Skeletal muscle tissue (tissue), 4 donors: Measurements from ENCODE around the gene ABCD3. TPM values are rescaled to one million over a fixed set of nuclear protein-coding genes. Genes with fewer than 3 reads are reported as not detected.
"Not testable (repeated sequence)": the region's sequence is repeated elsewhere in the genome, so short reads cannot be mapped to it uniquely, and the experiment has no call there.

ENCODE experiments used
- H3K27ac ChIP-seq: one replicate; pipeline ENCODE4 v1.7.0; 2013; ENCODE audit warnings: mild to moderate bottlenecking, low read depth, low read length, inconsistent platforms
- H3K27me3 ChIP-seq, 3 donors: one replicate each; pipeline ENCODE4 v1.7.0; 2013; ENCODE audit warnings: low read length in 3 of 3; ENCODE audit not compliant: control insufficient read depth in 3 of 3, insufficient read depth in 3 of 3
- H3K36me3 ChIP-seq, 3 donors: one replicate each; pipeline ENCODE4 v1.7.0; 2013; ENCODE audit warnings: low read length in 3 of 3; ENCODE audit not compliant: control insufficient read depth in 3 of 3, insufficient read depth in 3 of 3
- H3K4me1 ChIP-seq, 3 donors: one replicate each; pipeline ENCODE4 v1.7.0; 2013; ENCODE audit warnings: low read length in 3 of 3, mild to moderate bottlenecking in 3 of 3; ENCODE audit not compliant: control insufficient read depth in 3 of 3, insufficient read depth in 3 of 3
- H3K4me3 ChIP-seq, 3 donors: one replicate each; pipeline ENCODE4 v1.7.0; 2013; ENCODE audit warnings: low read length in 3 of 3
- H3K9ac ChIP-seq, 3 donors: one replicate each; pipeline ENCODE4 v1.7.0; 2013; ENCODE audit warnings: low read length in 3 of 3, mild to moderate bottlenecking in 3 of 3, moderate library complexity in 2 of 3, low read depth in 1 of 3
- H3K9me3 ChIP-seq, 3 donors: one replicate each; pipeline ENCODE4 v1.7.0; 2013; ENCODE audit warnings: low read length in 3 of 3; ENCODE audit not compliant: control insufficient read depth in 3 of 3
- total RNA-seq: library from RNA; depleted of rRNA; stranded (reverse); fragments of >200 nt; gene quantifications from one replicate; pipeline ENCODE4 v1.2.3, GENCODE V29; 2014
- donor health status: Osteomylitis.

ABCD3 gene
- total RNA-seq, 1 donor from 2014 or later: 31.8 TPM

DNA sequence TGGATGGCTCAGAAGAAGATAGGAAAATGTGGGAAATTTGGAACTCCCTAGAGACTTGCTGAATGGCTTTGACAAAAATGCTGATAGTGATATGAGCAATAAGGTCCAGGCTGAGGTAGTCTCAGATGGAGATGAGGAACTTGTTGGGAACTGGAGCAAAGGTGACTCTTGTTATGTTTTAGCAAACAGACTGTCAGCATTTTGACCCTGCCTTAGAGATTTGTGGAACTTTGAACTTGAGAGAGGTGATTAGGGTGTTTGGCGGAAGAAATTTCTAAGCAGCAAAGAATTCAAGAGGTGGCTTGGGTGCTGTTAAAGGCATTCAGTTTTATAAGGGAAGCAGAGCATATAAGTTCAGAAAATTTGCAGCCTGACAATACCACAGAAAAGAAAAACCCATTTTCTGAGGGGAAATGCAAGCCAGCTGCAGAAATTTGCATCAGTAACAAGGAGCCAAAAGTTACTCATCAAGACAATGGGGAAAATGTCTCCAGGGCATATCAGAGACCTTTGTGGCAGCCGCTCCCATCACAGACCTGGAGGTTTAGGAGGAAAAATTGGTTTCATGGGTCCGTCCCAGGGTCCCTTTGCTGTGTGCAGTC, 10.8 kb downstream of the ABCD3 start:
- not testable (repeated sequence) for H3K27me3 ChIP-seq, H3K4me3 ChIP-seq, H3K9ac ChIP-seq, H3K4me1 ChIP-seq, H3K9me3 ChIP-seq, H3K27ac ChIP-seq, H3K36me3 ChIP-seq

DNA sequence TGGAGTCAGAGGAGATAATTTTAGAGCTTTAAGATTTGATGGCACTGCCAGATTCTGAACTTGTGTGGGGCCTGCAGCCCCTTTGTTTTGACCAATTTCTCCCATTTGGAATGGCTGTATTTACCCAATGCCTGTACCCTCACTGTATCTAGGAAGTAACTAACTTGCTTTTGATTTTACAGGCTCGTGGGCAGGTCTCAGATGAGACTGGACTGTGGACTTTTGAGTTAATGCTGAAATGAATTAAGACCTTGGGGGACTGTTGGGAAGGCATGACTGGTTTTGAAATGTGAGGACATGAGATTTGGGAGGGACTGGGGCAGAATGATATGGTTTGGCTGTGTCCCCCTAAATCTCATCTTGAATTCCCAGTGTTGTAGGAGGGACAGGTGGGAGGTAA, 11.9 kb downstream of the ABCD3 start:
- H3K9ac ChIP-seq, H3K27me3 ChIP-seq, H3K4me1 ChIP-seq, H3K27ac ChIP-seq, H3K36me3 ChIP-seq, H3K4me3 ChIP-seq, H3K9me3 ChIP-seq: not testable (repeated sequence)

DNA sequence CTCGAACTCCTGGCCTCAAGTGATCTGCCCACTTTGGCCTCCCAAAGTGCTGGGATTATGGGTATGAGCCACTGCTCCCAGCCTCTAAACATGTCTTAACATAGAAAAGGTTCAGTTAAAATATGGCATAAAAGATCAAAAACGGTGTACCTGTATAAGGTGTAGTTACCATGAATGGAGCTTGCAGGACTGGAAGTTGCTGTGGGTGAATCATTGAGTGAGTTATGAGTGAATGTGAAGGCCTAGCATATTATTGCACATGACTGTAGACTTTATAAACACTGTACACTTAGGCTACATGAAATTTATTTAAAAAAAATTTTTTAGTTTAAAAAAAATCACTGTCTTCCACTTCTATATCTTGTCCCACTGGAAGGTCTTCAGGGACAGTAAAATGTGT, 15.7 kb downstream of the ABCD3 start:
- H3K9me3 ChIP-seq: no peaks in the 10 kb centered on the region
- no peak overlapping the region for H3K4me3 ChIP-seq
- H3K27ac ChIP-seq: no peak overlapping the region
- no peak overlapping the region for H3K9ac ChIP-seq
- no peaks in the 10 kb centered on the region for H3K27me3 ChIP-seq
- peaks cover 0 to 2% (median 2%) of the 10 kb centered on the region in 3 donors for H3K4me1 ChIP-seq
- H3K36me3 ChIP-seq: no peaks in the 10 kb centered on the region

DNA sequence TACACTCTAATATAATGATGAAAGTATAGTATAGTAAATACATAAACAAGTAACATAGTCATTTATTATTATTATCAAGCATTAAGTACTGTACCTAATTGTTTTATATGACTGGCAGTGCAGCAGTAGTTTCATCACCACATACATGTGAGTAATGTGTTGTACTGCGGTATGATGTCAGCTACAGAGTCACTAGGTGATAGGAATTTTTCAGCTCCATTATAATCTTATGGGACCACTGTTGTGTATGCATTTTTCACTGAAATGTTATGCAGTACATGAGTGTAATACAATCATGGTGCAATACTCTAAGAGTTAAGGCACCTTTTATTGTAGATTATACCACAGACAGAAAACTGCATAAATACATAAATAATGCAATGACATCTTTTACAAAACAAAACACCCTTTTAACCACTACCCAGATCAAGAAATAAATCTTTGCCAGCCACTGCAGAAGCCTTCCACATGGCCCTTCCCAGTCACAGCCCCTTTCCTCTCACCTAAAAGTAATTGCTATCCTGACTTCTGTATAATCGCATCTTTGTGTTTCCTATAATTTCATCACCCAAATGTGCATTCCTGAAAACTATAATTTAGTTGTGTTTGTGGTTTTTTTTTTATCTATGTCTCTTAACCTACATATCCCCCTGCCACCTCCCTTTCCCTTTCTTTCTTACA, 16.3 kb downstream of the ABCD3 start:
- Histone ChIP-seq H3K4me3 (no peak overlapping the region), H3K27ac (no peak overlapping the region), H3K4me1 (peaks cover 0 to 2% (median 2%) of the 10 kb centered on the region in 3 donors), H3K27me3 (no peaks in the 10 kb centered on the region), H3K9ac (no peak overlapping the region), H3K36me3 (no peaks in the 10 kb centered on the region), H3K9me3 (no peaks in the 10 kb centered on the region)

DNA sequence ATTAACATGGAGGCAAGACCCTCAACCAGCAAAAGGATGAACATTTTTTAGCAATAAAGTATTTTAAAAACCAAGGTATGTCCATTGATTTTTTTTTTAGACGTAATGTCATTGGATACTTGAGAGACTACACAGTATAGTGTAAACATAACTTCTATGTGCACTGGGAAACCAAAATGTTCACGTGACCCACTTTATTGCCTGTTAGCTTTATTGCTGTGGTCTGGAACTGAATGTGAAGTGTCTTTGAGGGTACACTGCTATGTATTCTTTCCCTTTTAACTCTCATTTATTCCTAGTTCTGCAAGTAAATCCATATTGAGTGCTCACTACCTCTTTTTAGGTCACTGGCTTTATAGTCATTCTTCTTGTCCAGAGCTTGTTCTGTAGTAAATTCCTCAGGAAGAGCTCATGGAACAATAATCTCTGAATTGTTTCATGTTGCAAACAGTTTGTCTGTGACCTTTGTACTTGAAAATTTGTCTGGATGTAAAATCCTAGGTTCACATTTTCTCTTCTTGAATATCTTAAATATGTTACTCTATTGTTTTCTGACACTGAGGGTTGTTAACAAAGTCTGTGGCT, 20.6 kb downstream of the ABCD3 start:
- H3K36me3 ChIP-seq: no peaks in the 10 kb centered on the region
- no peaks in the 10 kb centered on the region for H3K9me3 ChIP-seq
- no peak overlapping the region for H3K27ac ChIP-seq
- H3K4me3 ChIP-seq: no peak overlapping the region
- no peak overlapping the region for H3K9ac ChIP-seq
- H3K4me1 ChIP-seq: peaks cover 0 to 2% (median 0%) of the 10 kb centered on the region in 3 donors
- H3K27me3 ChIP-seq: no peaks in the 10 kb centered on the region

DNA sequence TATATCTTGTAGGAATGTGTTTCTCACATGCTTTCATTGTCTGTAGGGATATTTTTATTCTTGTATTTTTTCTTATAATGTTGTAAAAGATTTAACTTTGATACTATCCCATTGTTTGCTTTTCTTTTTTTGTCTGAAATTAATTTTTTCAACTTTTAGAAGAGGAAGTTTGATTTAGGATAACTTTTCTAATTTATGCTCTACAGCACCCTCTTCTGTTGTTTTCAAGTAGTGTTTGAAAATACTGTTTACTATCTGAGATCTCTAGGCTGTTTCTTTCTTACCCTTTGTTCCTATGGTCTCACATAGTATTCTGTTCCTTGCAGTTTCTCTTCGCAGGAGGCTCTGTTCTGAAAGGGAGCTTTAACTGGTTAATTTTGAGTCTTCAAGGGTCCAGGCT, 21.9 kb downstream of the ABCD3 start:
- Histone ChIP-seq H3K9ac (no peak overlapping the region), H3K27me3 (no peaks in the 10 kb centered on the region)

DNA sequence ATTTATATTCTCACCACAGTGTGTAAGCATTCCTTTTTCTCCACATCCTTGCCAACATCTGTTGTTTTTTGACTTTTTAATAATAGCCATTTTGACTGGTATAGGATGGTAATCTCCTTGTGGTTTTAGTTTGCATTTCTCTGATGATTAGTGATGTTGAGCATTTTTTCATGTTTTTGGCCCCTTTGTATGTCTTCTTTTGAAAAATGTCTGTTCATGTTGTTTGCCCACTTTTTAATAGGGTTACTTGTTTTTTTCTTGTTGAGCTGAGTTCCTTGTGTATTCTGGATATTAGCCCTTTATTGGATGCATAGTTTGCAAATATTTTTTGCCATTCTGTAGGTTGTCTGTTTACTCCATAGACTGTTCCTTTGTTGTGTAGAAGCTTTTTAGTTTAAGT, 24.9 kb downstream of the ABCD3 start:
- not testable (repeated sequence) for H3K27ac ChIP-seq, H3K4me3 ChIP-seq, H3K27me3 ChIP-seq, H3K9me3 ChIP-seq, H3K36me3 ChIP-seq, H3K4me1 ChIP-seq, H3K9ac ChIP-seq

More for the DNA sequence above, 21.9 kb downstream of the ABCD3 start:
- Histone ChIP-seq H3K9me3 (peaks cover 0 to under 1% (median 0%) of the 10 kb centered on the region in 3 donors), H3K27ac (no peak overlapping the region), H3K4me1 (peaks cover 0 to 2% (median 0%) of the 10 kb centered on the region in 3 donors), H3K4me3 (no peak overlapping the region), H3K36me3 (no peaks in the 10 kb centered on the region)

DNA sequence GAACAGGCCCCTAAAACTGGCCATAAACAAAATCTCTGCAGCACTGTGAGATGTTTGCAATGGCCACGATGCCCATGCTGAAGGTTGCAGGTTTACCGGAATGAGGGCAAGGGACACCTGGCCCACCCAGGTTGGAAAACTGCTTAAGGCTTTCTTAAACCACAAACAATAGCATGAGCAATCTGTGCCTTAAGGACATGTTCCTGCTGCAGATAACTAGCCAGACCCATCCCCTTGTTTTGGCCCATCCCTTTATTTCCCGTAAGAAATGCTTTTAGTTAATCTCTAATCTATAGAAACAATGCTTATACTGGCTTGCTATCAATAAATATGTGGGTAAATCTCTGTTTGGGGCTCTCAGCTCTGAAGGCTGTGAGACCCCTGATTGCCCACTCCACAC, 26.6 kb downstream of the ABCD3 start:
- H3K4me3 ChIP-seq, H3K4me1 ChIP-seq, H3K27ac ChIP-seq, H3K9ac ChIP-seq, H3K27me3 ChIP-seq, H3K9me3 ChIP-seq: not testable (repeated sequence)
- H3K36me3 ChIP-seq: peaks cover 0 to 12% (median 9%) of the 10 kb centered on the region in 3 donors

DNA sequence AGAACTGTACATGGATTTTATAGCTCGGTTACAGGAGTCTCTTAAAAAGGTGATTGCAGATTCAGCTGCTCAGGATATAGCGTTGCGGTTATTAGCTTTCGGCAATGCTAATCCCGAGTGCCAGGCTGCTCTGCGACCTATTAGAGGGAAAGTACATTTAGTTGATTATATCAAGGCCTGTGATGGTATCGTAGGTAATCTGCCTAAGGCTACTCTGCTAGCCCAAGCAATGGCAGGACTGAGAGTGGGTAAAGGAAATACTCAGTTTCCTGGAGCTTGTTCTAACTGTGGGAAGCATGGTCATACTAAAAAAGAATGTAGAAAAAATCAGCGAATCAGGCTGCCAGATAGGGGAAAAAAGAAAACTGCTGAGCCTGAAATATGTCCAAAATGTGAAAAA, 27.5 kb downstream of the ABCD3 start:
- not testable (repeated sequence) for H3K4me3 ChIP-seq, H3K4me1 ChIP-seq

DNA sequence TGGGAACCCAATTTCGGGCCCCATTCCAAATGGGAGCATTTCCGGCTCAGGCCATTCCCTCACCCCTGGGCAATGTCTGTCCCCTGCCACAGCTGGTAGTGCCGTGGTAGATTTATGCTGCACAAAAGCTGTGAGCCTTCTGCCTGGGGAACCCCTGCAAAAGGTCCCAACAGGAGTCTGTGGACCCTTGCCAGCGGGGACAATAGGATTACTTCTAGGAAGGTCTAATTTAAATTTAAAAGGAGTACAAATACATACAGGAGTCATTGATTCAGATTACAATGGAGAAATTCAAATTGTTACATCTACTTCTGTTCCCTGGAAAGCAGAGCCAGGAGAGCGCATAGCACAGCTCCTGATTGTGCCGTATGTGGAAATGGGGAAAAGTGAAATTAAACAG, 28.0 kb downstream of the ABCD3 start:
- H3K27me3 ChIP-seq, H3K4me1 ChIP-seq, H3K9me3 ChIP-seq, H3K27ac ChIP-seq, H3K9ac ChIP-seq, H3K4me3 ChIP-seq: not testable (repeated sequence)
- H3K36me3 ChIP-seq: peaks cover 0 to 16% (median 14%) of the 10 kb centered on the region in 3 donors

More for the DNA sequence above, 27.5 kb downstream of the ABCD3 start:
- H3K36me3 ChIP-seq: peaks cover 0 to 16% (median 14%) of the 10 kb centered on the region in 3 donors
- not testable (repeated sequence) for H3K9ac ChIP-seq, H3K27me3 ChIP-seq, H3K27ac ChIP-seq, H3K9me3 ChIP-seq
